Measurements from ENCODE around the gene ZSCAN5C. TPM values are rescaled to one million over a fixed set of nuclear protein-coding genes. Genes with fewer than 3 reads are reported as not detected.

ZSCAN5C gene
- total RNA-seq: 0.05 TPM
- 0.16 TPM for polyA plus RNA-seq
- long read RNA-seq, donor 1: 0 reads
- long read RNA-seq, donor 2: 0 reads
- long read RNA-seq, donor 3: 0 reads
- long read RNA-seq, donor 4: 0 reads
- long read RNA-seq, donor 5: 0 reads
- long read RNA-seq, donor 6: 0 reads
- long read RNA-seq, donor 7: 0 reads
- long read RNA-seq, donor 8: 0 reads
- long read RNA-seq, donor 9: 0 reads
- long read RNA-seq, donor 10: 0 reads

- Histone ChIP-seq H3K4me3 (ENCODE audit: low read length in 2 of 2) (no peak within 1 kb of the TSS), H3K27ac (ENCODE audit: low read depth in 1 of 2, low read length in 1 of 2) (no peak within 1 kb of the TSS), H3K27me3 (ENCODE audit: control insufficient read depth in 2 of 2, insufficient read depth in 1 of 2, low read length in 1 of 2) (no peaks in the 10 kb centered on the region), H3K4me1 (ENCODE audit: control insufficient read depth in 2 of 2, insufficient read depth in 2 of 2, low read length in 2 of 2) (no peaks in the 10 kb centered on the region), H3K36me3 (ENCODE audit: control insufficient read depth in 2 of 2, insufficient read depth in 2 of 2, low read length in 1 of 2) (no peaks in the 10 kb centered on the region), H3K9me3 (ENCODE audit: control insufficient read depth in 2 of 2, insufficient read depth in 1 of 2, low read length in 1 of 2) (no peaks in the 10 kb centered on the region)
- WGBS: 80% methylated on average over 3 of the region's 3 CpGs
- no peak for DNase-seq (ENCODE audit: low read depth in 6 of 9, low spot score in 9 of 9)
Observed at GRCh38 chr19:56201973-56202372, at the start of gene ZSCAN5C. TSS of gene ZSCAN5C (plus strand) at chr19:56202273. CDS start at chr19:56205914, 3,641 bp downstream.

GRCh38 chr19:56152644-56153043 lies 49.4 kb upstream of the ZSCAN5C start:
- Histone ChIP-seq H3K9me3 (ENCODE audit: control insufficient read depth in 2 of 2, insufficient read depth in 1 of 2, low read length in 1 of 2) (no peaks in the 10 kb centered on the region), H3K27me3 (ENCODE audit: control insufficient read depth in 2 of 2, insufficient read depth in 1 of 2, low read length in 1 of 2) (no peaks in the 10 kb centered on the region), H3K36me3 (ENCODE audit: control insufficient read depth in 2 of 2, insufficient read depth in 2 of 2, low read length in 1 of 2) (peaks cover 41 to 67% of the 10 kb centered on the region in 2 donors), H3K27ac (ENCODE audit: low read depth in 1 of 2, low read length in 1 of 2) (no peak overlapping the region), H3K4me1 (ENCODE audit: control insufficient read depth in 2 of 2, insufficient read depth in 2 of 2, low read length in 2 of 2) (peaks cover 12 to 16% of the 10 kb centered on the region in 2 donors), H3K4me3 (ENCODE audit: low read length in 2 of 2) (no peak overlapping the region)
- 99% methylated on average over 2 of the region's 2 CpGs for WGBS
- DNase-seq (ENCODE audit: low read depth in 6 of 9, low spot score in 9 of 9): no peak

GRCh38 chr19:56153507-56153906 lies 48.6 kb upstream of the ZSCAN5C start:
- Histone ChIP-seq H3K36me3 (ENCODE audit: control insufficient read depth in 2 of 2, insufficient read depth in 2 of 2, low read length in 1 of 2) (peaks cover 43 to 67% of the 10 kb centered on the region in 2 donors), H3K4me1 (ENCODE audit: control insufficient read depth in 2 of 2, insufficient read depth in 2 of 2, low read length in 2 of 2) (peaks cover 12 to 16% of the 10 kb centered on the region in 2 donors), H3K4me3 (ENCODE audit: low read length in 2 of 2) (no peak overlapping the region), H3K9me3 (ENCODE audit: control insufficient read depth in 2 of 2, insufficient read depth in 1 of 2, low read length in 1 of 2) (no peaks in the 10 kb centered on the region), H3K27me3 (ENCODE audit: control insufficient read depth in 2 of 2, insufficient read depth in 1 of 2, low read length in 1 of 2) (no peaks in the 10 kb centered on the region), H3K27ac (ENCODE audit: low read depth in 1 of 2, low read length in 1 of 2) (peak overlapping the region in 1 of 2 donors; percentile 67)
- peak in 3 of 9 donors; percentile 29 to 60 (median 37) for DNase-seq (ENCODE audit: low read depth in 6 of 9, low spot score in 9 of 9)
- WGBS: 11% methylated on average over 6 of the region's 6 CpGs

GRCh38 chr19:56155124-56155687 lies 46.9 kb upstream of the ZSCAN5C start:
- H3K36me3 ChIP-seq (ENCODE audit: control insufficient read depth in 2 of 2, insufficient read depth in 2 of 2, low read length in 1 of 2): peaks cover 38 to 71% of the 10 kb centered on the region in 2 donors
- no peaks in the 10 kb centered on the region for H3K27me3 ChIP-seq (ENCODE audit: control insufficient read depth in 2 of 2, insufficient read depth in 1 of 2, low read length in 1 of 2)
- no peak overlapping the region for H3K4me3 ChIP-seq (ENCODE audit: low read length in 2 of 2)
- H3K27ac ChIP-seq (ENCODE audit: low read depth in 1 of 2, low read length in 1 of 2): no peak overlapping the region
- no peak for DNase-seq (ENCODE audit: low read depth in 6 of 9, low spot score in 9 of 9)
- 96% methylated on average over 17 of the region's 17 CpGs for WGBS
- H3K9me3 ChIP-seq (ENCODE audit: control insufficient read depth in 2 of 2, insufficient read depth in 1 of 2, low read length in 1 of 2): no peaks in the 10 kb centered on the region
- H3K4me1 ChIP-seq (ENCODE audit: control insufficient read depth in 2 of 2, insufficient read depth in 2 of 2, low read length in 2 of 2): peaks cover 12 to 16% of the 10 kb centered on the region in 2 donors

GRCh38 chr19:56156768-56157167 lies 45.3 kb upstream of the ZSCAN5C start:
- H3K27ac ChIP-seq (ENCODE audit: low read depth in 1 of 2, low read length in 1 of 2): no peak overlapping the region
- H3K4me3 ChIP-seq (ENCODE audit: low read length in 2 of 2): no peak overlapping the region
- peaks cover 12 to 19% of the 10 kb centered on the region in 2 donors for H3K4me1 ChIP-seq (ENCODE audit: control insufficient read depth in 2 of 2, insufficient read depth in 2 of 2, low read length in 2 of 2)
- peaks cover 40 to 80% of the 10 kb centered on the region in 2 donors for H3K36me3 ChIP-seq (ENCODE audit: control insufficient read depth in 2 of 2, insufficient read depth in 2 of 2, low read length in 1 of 2)
- DNase-seq (ENCODE audit: low read depth in 6 of 9, low spot score in 9 of 9): no peak
- 99% methylated on average over 11 of the region's 11 CpGs for WGBS
- H3K27me3 ChIP-seq (ENCODE audit: control insufficient read depth in 2 of 2, insufficient read depth in 1 of 2, low read length in 1 of 2): no peaks in the 10 kb centered on the region
- no peaks in the 10 kb centered on the region for H3K9me3 ChIP-seq (ENCODE audit: control insufficient read depth in 2 of 2, insufficient read depth in 1 of 2, low read length in 1 of 2)

- no peaks in the 10 kb centered on the region for H3K27me3 ChIP-seq (ENCODE audit: control insufficient read depth in 2 of 2, insufficient read depth in 1 of 2, low read length in 1 of 2)
- WGBS: 88% methylated on average over 16 of the region's 16 CpGs
- DNase-seq (ENCODE audit: low read depth in 6 of 9, low spot score in 9 of 9): no peak
- no peaks in the 10 kb centered on the region for H3K9me3 ChIP-seq (ENCODE audit: control insufficient read depth in 2 of 2, insufficient read depth in 1 of 2, low read length in 1 of 2)
- peaks cover 11 to 26% of the 10 kb centered on the region in 2 donors for H3K4me1 ChIP-seq (ENCODE audit: control insufficient read depth in 2 of 2, insufficient read depth in 2 of 2, low read length in 2 of 2)
- no peak overlapping the region for H3K4me3 ChIP-seq (ENCODE audit: low read length in 2 of 2)
- peaks cover 40 to 75% of the 10 kb centered on the region in 2 donors for H3K36me3 ChIP-seq (ENCODE audit: control insufficient read depth in 2 of 2, insufficient read depth in 2 of 2, low read length in 1 of 2)
- no peak overlapping the region for H3K27ac ChIP-seq (ENCODE audit: low read depth in 1 of 2, low read length in 1 of 2)
Observed at GRCh38 chr19:56158170-56158757, 43.8 kb upstream of the ZSCAN5C start.

GRCh38 chr19:56159009-56159559 lies 43.0 kb upstream of the ZSCAN5C start:
- no peaks in the 10 kb centered on the region for H3K9me3 ChIP-seq (ENCODE audit: control insufficient read depth in 2 of 2, insufficient read depth in 1 of 2, low read length in 1 of 2)
- peaks cover 3 to 26% of the 10 kb centered on the region in 2 donors for H3K4me1 ChIP-seq (ENCODE audit: control insufficient read depth in 2 of 2, insufficient read depth in 2 of 2, low read length in 2 of 2)
- WGBS: 97% methylated on average over 9 of the region's 9 CpGs
- H3K36me3 ChIP-seq (ENCODE audit: control insufficient read depth in 2 of 2, insufficient read depth in 2 of 2, low read length in 1 of 2): peaks cover 40 to 73% of the 10 kb centered on the region in 2 donors
- no peak overlapping the region for H3K4me3 ChIP-seq (ENCODE audit: low read length in 2 of 2)
- no peak overlapping the region for H3K27ac ChIP-seq (ENCODE audit: low read depth in 1 of 2, low read length in 1 of 2)
- H3K27me3 ChIP-seq (ENCODE audit: control insufficient read depth in 2 of 2, insufficient read depth in 1 of 2, low read length in 1 of 2): no peaks in the 10 kb centered on the region
- no peak for DNase-seq (ENCODE audit: low read depth in 6 of 9, low spot score in 9 of 9)

- Histone ChIP-seq H3K36me3 (ENCODE audit: control insufficient read depth in 2 of 2, insufficient read depth in 2 of 2, low read length in 1 of 2) (peaks cover 40 to 66% of the 10 kb centered on the region in 2 donors), H3K4me3 (ENCODE audit: low read length in 2 of 2) (no peak overlapping the region), H3K27me3 (ENCODE audit: control insufficient read depth in 2 of 2, insufficient read depth in 1 of 2, low read length in 1 of 2) (no peaks in the 10 kb centered on the region), H3K27ac (ENCODE audit: low read depth in 1 of 2, low read length in 1 of 2) (no peak overlapping the region), H3K4me1 (ENCODE audit: control insufficient read depth in 2 of 2, insufficient read depth in 2 of 2, low read length in 2 of 2) (peaks cover 3 to 25% of the 10 kb centered on the region in 2 donors), H3K9me3 (ENCODE audit: control insufficient read depth in 2 of 2, insufficient read depth in 1 of 2, low read length in 1 of 2) (no peaks in the 10 kb centered on the region)
- 99% methylated on average over 69 of the region's 69 CpGs for WGBS
- DNase-seq (ENCODE audit: low read depth in 6 of 9, low spot score in 9 of 9): no peak
Observed at GRCh38 chr19:56159622-56160271, 42.3 kb upstream of the ZSCAN5C start.

GRCh38 chr19:56161534-56161933 lies 40.5 kb upstream of the ZSCAN5C start:
- Histone ChIP-seq H3K36me3 (ENCODE audit: control insufficient read depth in 2 of 2, insufficient read depth in 2 of 2, low read length in 1 of 2) (peaks cover 23 to 48% of the 10 kb centered on the region in 2 donors), H3K9me3 (ENCODE audit: control insufficient read depth in 2 of 2, insufficient read depth in 1 of 2, low read length in 1 of 2) (no peaks in the 10 kb centered on the region), H3K4me1 (ENCODE audit: control insufficient read depth in 2 of 2, insufficient read depth in 2 of 2, low read length in 2 of 2) (peaks cover 3 to 25% of the 10 kb centered on the region in 2 donors), H3K27me3 (ENCODE audit: control insufficient read depth in 2 of 2, insufficient read depth in 1 of 2, low read length in 1 of 2) (no peaks in the 10 kb centered on the region), H3K4me3 (ENCODE audit: low read length in 2 of 2) (no peak overlapping the region), H3K27ac (ENCODE audit: low read depth in 1 of 2, low read length in 1 of 2) (no peak overlapping the region)
- WGBS: 97% methylated on average over 11 of the region's 11 CpGs
- no peak for DNase-seq (ENCODE audit: low read depth in 6 of 9, low spot score in 9 of 9)

Data from thymus (tissue), 14 donors.